ENCODE measurements around the gene MISP.
A peak's percentile ranks its signal among the peaks of the same experiment; 100 is the strongest.

MISP gene

GRCh38 chr19:709196-709964, 41.5 kb upstream of the MISP start:
- TF ChIP-seq CTCF (IDR thresholded peaks at IDR 0.05; ENCODE audit: extremely low read depth, missing control alignments), result no peak
- DNase-seq (ENCODE audit: low spot score), result no peak

- no peak for TF ChIP-seq CTCF (IDR thresholded peaks at IDR 0.05; ENCODE audit: extremely low read depth, missing control alignments)
- no peak for DNase-seq (ENCODE audit: low spot score)
Measured at GRCh38 chr19:709965-710571, 40.8 kb upstream of the MISP start.

- no peak for DNase-seq (ENCODE audit: low spot score)
Measured at GRCh38 chr19:710767-711166, 40.1 kb upstream of the MISP start.

GRCh38 chr19:711254-711653, 39.7 kb upstream of the MISP start:
- TF ChIP-seq CTCF (IDR thresholded peaks at IDR 0.05; ENCODE audit: extremely low read depth, missing control alignments), result no peak
- no peak for DNase-seq (ENCODE audit: low spot score)

More at GRCh38 chr19:710767-711166, 40.1 kb upstream of the MISP start:
- no peak for TF ChIP-seq CTCF (IDR thresholded peaks at IDR 0.05; ENCODE audit: extremely low read depth, missing control alignments)

GRCh38 chr19:715347-715746, 35.6 kb upstream of the MISP start:
- DNase-seq (ENCODE audit: low spot score), result no peak
- TF ChIP-seq CTCF (IDR thresholded peaks at IDR 0.05; ENCODE audit: extremely low read depth, missing control alignments), result no peak

- no peak for TF ChIP-seq CTCF (IDR thresholded peaks at IDR 0.05; ENCODE audit: extremely low read depth, missing control alignments)
- DNase-seq (ENCODE audit: low spot score), result peak; percentile 45
Measured at GRCh38 chr19:718251-718951, 32.5 kb upstream of the MISP start.

- no peak for TF ChIP-seq CTCF (IDR thresholded peaks at IDR 0.05; ENCODE audit: extremely low read depth, missing control alignments)
- DNase-seq (ENCODE audit: low spot score), result peak; percentile 39
Measured at GRCh38 chr19:718991-719512, 31.9 kb upstream of the MISP start.

Measured in GM20000 (cell line).